Nephron (organoid): ENCODE results near the gene CTNNBIP1.

Experiments used
- H3K27ac Mint-ChIP-seq, 3 experiments: 2 replicates each; pipeline ENCODE4 v1.8.0; 2020; ENCODE audit warnings: mixed read lengths in 3 of 3, mild to moderate bottlenecking in 2 of 3, moderate library complexity in 1 of 3
- H3K27me3 Mint-ChIP-seq: 2 replicates; pipeline ENCODE4 v1.8.0; 2021; ENCODE audit warnings: low read depth, mild to moderate bottlenecking, moderate library complexity, mixed read lengths
- H3K36me3 Mint-ChIP-seq: 2 replicates; pipeline ENCODE4 v1.8.0; 2020; ENCODE audit warnings: low read depth, mixed read lengths
- H3K4me1 Mint-ChIP-seq: 2 replicates; pipeline ENCODE4 v1.8.0; 2020; ENCODE audit warnings: mixed read lengths
- H3K4me3 Mint-ChIP-seq, 3 experiments: 2 replicates each; pipeline ENCODE4 v1.8.0; 2020; ENCODE audit warnings: mild to moderate bottlenecking in 3 of 3, mixed read lengths in 3 of 3, moderate library complexity in 2 of 3
- H3K9me3 Mint-ChIP-seq: 2 replicates; pipeline ENCODE4 v1.8.0; 2020; ENCODE audit warnings: mixed read lengths
- TF ChIP-seq, protein P1 (sequence below), 3 experiments: fragments of 200-600 bp; sonication (generic); IDR thresholded peaks; one replicate each; pipeline ENCODE4 v1.5.0; 2021; ENCODE audit warnings: antibody characterized with exemption in 3 of 3; ENCODE audit not compliant: unreplicated experiment in 3 of 3

The CTNNBIP1 gene

DNA sequence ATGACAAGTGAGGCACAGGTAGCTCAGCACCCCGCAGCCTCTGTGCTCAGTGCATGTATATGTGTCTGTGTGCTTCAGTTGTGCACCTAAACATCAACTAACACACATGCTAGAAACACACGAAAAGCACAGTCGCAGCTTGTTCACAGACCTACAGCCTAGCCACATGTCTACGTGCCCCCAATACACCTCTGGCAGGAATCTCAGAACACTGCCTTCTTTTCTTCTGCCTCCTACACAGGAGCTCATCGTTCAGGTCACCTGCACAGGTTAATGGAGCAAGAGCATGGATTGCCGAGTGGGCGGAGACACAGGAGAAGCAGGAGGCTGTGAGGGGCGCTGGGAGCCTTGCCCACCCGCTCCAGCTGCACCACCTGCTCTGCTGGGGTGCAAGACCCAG, 31.7 kb downstream of the CTNNBIP1 start:
- Mint-ChIP-seq H3K36me3 (no peaks in the 10 kb centered on the region), H3K27me3 (peaks cover 4% of the 10 kb centered on the region), H3K9me3 (no peaks in the 10 kb centered on the region), H3K4me1 (peaks cover 56% of the 10 kb centered on the region), H3K4me3 (no peak overlapping the region), H3K27ac (peak overlapping the region in 1 of 3 experiments; percentile 49)
- TF ChIP-seq, protein P1, sequence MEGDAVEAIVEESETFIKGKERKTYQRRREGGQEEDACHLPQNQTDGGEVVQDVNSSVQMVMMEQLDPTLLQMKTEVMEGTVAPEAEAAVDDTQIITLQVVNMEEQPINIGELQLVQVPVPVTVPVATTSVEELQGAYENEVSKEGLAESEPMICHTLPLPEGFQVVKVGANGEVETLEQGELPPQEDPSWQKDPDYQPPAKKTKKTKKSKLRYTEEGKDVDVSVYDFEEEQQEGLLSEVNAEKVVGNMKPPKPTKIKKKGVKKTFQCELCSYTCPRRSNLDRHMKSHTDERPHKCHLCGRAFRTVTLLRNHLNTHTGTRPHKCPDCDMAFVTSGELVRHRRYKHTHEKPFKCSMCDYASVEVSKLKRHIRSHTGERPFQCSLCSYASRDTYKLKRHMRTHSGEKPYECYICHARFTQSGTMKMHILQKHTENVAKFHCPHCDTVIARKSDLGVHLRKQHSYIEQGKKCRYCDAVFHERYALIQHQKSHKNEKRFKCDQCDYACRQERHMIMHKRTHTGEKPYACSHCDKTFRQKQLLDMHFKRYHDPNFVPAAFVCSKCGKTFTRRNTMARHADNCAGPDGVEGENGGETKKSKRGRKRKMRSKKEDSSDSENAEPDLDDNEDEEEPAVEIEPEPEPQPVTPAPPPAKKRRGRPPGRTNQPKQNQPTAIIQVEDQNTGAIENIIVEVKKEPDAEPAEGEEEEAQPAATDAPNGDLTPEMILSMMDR (IDR thresholded peaks at IDR 0.05; ENCODE audit: unreplicated experiment in 3 of 3) = no peak

DNA sequence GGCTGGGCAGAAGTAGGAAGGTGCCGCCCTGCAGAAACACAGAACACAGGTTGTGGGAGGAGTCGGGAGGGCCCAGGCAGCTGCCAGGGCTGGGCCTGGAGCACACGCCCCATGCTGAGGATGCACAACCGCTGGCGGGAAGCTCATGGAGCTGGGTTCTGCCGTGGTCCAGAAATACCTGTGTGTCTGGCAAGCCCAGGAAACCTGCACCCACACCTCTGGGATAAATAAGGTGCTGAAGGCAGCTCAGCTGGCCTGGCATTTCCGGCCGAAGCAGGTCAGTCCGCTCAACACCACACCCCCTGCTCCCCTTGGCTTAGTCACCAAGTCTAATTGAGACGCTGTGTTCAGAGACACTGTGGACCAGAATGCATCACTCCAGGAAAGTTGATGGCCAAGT, 32.1 kb downstream of the CTNNBIP1 start:
- peaks cover 5% of the 10 kb centered on the region for H3K27me3 Mint-ChIP-seq
- H3K36me3 Mint-ChIP-seq = no peaks in the 10 kb centered on the region
- H3K9me3 Mint-ChIP-seq = no peaks in the 10 kb centered on the region
- H3K4me3 Mint-ChIP-seq = no peak overlapping the region
- peaks cover 57% of the 10 kb centered on the region for H3K4me1 Mint-ChIP-seq
- H3K27ac Mint-ChIP-seq = no peak overlapping the region
- TF ChIP-seq, protein P1 (IDR thresholded peaks at IDR 0.05; ENCODE audit: unreplicated experiment in 3 of 3) = no peak

DNA sequence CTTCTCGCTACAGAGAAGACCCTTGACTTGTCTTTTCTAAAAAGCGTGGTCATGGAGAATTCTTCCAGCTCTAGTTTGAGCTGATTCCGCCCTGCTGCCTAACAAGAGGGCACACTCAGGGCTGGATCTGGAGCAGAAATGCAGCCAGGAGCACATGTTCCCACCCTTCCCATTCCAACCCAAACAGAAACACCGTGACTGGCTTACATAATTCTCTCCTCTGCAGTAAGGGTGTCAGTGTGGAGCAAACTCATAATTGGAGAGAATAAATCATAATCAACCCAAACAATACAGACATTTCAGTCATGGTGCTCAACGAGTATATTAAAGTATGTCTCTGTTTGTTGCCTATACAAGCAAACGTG, 34.5 kb downstream of the CTNNBIP1 start:
- peaks cover 5% of the 10 kb centered on the region for H3K27me3 Mint-ChIP-seq
- H3K4me1 Mint-ChIP-seq = peaks cover 50% of the 10 kb centered on the region
- peak overlapping the region in 2 of 3 experiments; percentile 4 to 29 for H3K4me3 Mint-ChIP-seq
- H3K36me3 Mint-ChIP-seq = peaks cover 3% of the 10 kb centered on the region
- peak overlapping the region; percentile 35 to 75 (median 49) for H3K27ac Mint-ChIP-seq
- TF ChIP-seq, protein P1 (IDR thresholded peaks at IDR 0.05; ENCODE audit: unreplicated experiment in 3 of 3) = no peak
- H3K9me3 Mint-ChIP-seq = no peaks in the 10 kb centered on the region

DNA sequence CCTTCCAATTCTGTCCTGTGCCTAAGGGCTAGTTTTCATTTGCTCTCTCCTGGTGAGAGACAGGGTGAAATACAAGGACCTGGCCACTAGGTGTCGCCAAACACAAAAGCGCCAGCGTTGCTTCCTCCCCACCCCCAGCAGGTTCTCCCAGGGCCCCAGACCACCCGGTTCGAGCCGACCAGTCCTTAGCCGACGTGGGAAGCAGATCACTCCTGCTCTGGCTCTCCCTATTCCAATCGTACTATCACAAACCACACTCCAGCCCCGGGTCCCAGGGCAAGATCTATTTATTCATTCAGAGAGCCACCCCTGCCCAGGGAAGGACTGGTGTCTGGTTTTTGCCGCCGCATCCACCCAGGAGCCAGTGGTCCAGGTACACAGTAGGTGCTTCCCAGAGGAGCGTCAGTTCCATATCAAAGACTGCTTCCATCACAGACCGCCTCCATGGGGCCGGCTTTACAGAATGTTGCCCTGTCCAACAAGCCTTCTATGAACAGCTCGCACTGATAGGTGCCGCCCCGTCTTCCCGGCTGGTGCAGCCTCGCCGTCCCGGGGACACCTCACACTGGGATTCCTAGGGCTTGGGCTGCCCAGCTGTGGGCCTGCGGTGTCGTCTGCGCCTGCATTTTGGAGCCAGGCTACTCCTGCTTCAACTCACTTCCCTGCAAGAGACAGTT, 35.0 kb downstream of the CTNNBIP1 start:
- Mint-ChIP-seq H3K9me3 (no peaks in the 10 kb centered on the region), H3K36me3 (peaks cover 5% of the 10 kb centered on the region), H3K27me3 (peaks cover 5% of the 10 kb centered on the region), H3K27ac (peak overlapping the region; percentile 35 to 75 (median 49)), H3K4me3 (peak overlapping the region; percentile 4 to 29 (median 20)), H3K4me1 (peaks cover 50% of the 10 kb centered on the region)
- TF ChIP-seq, protein P1 (IDR thresholded peaks at IDR 0.05; ENCODE audit: unreplicated experiment in 3 of 3) = peak; percentile 94 to 97 (median 94)

DNA sequence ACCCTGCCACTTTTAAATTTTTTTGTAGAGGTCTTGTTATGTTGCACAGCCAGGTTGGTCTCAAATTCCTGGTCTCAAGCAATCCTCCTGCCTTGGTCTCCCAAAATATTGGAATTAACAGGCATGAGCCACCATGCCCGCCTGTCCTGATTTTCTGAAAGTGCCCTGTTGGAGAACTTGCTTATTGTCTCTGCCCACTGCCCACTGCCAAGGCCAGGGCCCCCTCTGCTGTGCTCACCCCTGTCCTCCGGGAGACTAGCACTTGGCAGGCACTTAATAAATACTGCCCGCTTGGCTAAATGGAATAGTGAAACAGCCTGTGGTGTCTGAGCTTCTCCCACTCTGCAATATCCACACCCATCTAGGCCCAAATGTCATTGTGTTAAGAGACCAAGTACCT, 35.7 kb downstream of the CTNNBIP1 start:
- peaks cover 5% of the 10 kb centered on the region for H3K27me3 Mint-ChIP-seq
- peak overlapping the region in 1 of 3 experiments; percentile 35 for H3K27ac Mint-ChIP-seq

More for the DNA sequence above, 35.7 kb downstream of the CTNNBIP1 start:
- peaks cover 5% of the 10 kb centered on the region for H3K36me3 Mint-ChIP-seq
- TF ChIP-seq, protein P1 (IDR thresholded peaks at IDR 0.05; ENCODE audit: unreplicated experiment in 3 of 3) = no peak
- H3K4me3 Mint-ChIP-seq = no peak overlapping the region
- H3K4me1 Mint-ChIP-seq = peaks cover 50% of the 10 kb centered on the region
- no peaks in the 10 kb centered on the region for H3K9me3 Mint-ChIP-seq
